ENCODE results near the gene CHST8.

Gene CHST8

GRCh38 chr19:33703821-33704220, 82.1 kb downstream of the CHST8 start:
- Histone ChIP-seq H3K9ac (ENCODE audit: low read depth, low read length, poor library complexity, severe bottlenecking) (no peak overlapping the region), H3F3A (ENCODE audit: low read depth) (no peaks in the 10 kb centered on the region), H3K79me2 (ENCODE audit: insufficient read depth, low read length) (no peaks in the 10 kb centered on the region), H4K20me1 (ENCODE audit: insufficient read depth, low read length, poor library complexity, severe bottlenecking) (no peaks in the 10 kb centered on the region), H3K9me2 (replicated peaks; ENCODE audit: low read depth, low read length) (no peaks in the 10 kb centered on the region), H3K36me3 (ENCODE audit: insufficient read depth, low read length) (no peaks in the 10 kb centered on the region), H3K27me3 (ENCODE audit: insufficient read depth, low read length, poor library complexity, severe bottlenecking) (no peaks in the 10 kb centered on the region), H2AFZ (ENCODE audit: low read length) (no peak overlapping the region), H3K9me3 (ENCODE audit: insufficient read depth, low read depth, low read length) (no peaks in the 10 kb centered on the region), H3K4me3 (ENCODE audit: low read length, poor library complexity, severe bottlenecking) (no peak overlapping the region), H3K4me1 (ENCODE audit: insufficient read depth, low read length, poor library complexity, severe bottlenecking) (no peaks in the 10 kb centered on the region), H3K4me2 (ENCODE audit: low read depth, low read length, poor library complexity, severe bottlenecking) (no peak overlapping the region)
- TF ChIP-seq CTCF (conservative IDR thresholded peaks at IDR 0.05; ENCODE audit: low read length) (no peak), EZH2phosphoT487 (IDR thresholded peaks at IDR 0.05; ENCODE audit: borderline replicate concordance) (no peak)

DNA sequence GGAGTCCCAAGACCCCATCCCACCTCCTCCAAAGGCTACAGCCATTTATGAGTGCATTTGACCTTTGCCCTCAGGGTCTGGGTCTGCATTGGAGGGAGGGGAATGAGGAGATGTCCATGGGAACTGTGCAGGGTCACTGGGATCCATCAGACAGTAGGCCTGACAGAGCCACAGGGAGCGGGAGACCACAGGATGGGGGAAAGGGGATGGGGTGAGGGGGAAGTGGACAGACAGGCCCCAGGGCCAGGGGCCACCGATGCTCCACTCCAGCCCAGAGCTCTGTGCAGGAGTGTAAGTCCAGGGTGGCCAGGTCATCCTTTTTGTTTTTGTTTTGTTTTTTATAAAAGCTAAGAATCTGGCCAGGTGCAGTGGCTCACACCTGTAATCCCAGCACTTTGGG, 82.5 kb downstream of the CHST8 start:
- no peaks in the 10 kb centered on the region for H3K9me2 ChIP-seq (replicated peaks; ENCODE audit: low read depth, low read length)

DNA sequence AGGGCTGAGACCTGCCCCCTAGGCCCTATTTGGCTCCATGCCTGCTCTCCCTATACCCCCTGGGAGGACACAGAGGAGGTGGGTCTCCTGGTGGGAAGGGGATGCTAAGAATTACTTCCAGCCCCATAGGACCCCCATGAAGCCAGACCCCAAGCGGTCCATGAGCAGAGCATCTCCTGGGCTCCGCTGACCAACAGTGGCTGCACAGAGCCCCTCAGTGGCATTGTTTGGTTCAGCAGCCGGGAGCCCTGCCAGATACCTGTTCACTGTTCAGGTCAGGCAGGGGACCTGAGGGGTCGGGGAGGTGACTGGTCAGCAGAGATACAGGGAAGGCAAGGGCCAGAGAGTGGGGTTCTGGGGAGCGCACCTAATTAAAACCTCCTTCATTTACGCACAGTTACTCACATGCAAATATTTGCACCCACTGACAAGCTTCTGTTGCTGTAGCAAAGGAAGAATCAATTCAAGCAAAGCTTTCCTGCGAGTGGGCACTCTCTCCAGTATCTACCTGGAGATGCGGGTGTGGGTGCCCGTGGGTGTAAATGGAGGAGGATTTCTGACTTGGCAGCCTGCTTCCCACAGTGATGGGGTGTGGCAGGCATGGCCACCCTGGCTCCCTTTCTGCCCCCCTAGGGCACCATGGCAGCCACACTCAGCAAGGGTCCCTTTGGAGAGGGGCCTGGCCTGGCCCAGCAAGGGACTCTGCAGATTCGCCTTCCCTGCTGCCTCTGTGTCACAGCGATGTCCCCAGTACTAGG, 83.5 kb downstream of the CHST8 start:
- no peaks in the 10 kb centered on the region for H3K36me3 ChIP-seq (ENCODE audit: insufficient read depth, low read length)
- TF ChIP-seq EZH2phosphoT487 (IDR thresholded peaks at IDR 0.05; ENCODE audit: borderline replicate concordance) (no peak), CTCF (conservative IDR thresholded peaks at IDR 0.05; ENCODE audit: low read length) (0 out of 2 replicates have a peak, but pooled peaks have one; percentile 31)
- no peaks in the 10 kb centered on the region for H3F3A ChIP-seq (ENCODE audit: low read depth)
- H3K9me3 ChIP-seq (ENCODE audit: insufficient read depth, low read depth, low read length) = no peaks in the 10 kb centered on the region
- H3K9me2 ChIP-seq (replicated peaks; ENCODE audit: low read depth, low read length) = no peaks in the 10 kb centered on the region
- H3K79me2 ChIP-seq (ENCODE audit: insufficient read depth, low read length) = no peaks in the 10 kb centered on the region
- no peak overlapping the region for H3K4me3 ChIP-seq (ENCODE audit: low read length, poor library complexity, severe bottlenecking)
- no peaks in the 10 kb centered on the region for H3K4me1 ChIP-seq (ENCODE audit: insufficient read depth, low read length, poor library complexity, severe bottlenecking)
- H3K27me3 ChIP-seq (ENCODE audit: insufficient read depth, low read length, poor library complexity, severe bottlenecking) = no peaks in the 10 kb centered on the region
- H3K9ac ChIP-seq (ENCODE audit: low read depth, low read length, poor library complexity, severe bottlenecking) = no peak overlapping the region
- no peak overlapping the region for H3K4me2 ChIP-seq (ENCODE audit: low read depth, low read length, poor library complexity, severe bottlenecking)
- no peak overlapping the region for H2AFZ ChIP-seq (ENCODE audit: low read length)
- no peaks in the 10 kb centered on the region for H4K20me1 ChIP-seq (ENCODE audit: insufficient read depth, low read length, poor library complexity, severe bottlenecking)

More for the DNA sequence above, 82.5 kb downstream of the CHST8 start:
- Histone ChIP-seq H3K9ac (ENCODE audit: low read depth, low read length, poor library complexity, severe bottlenecking) (no peak overlapping the region), H3K4me3 (ENCODE audit: low read length, poor library complexity, severe bottlenecking) (no peak overlapping the region), H2AFZ (ENCODE audit: low read length) (no peak overlapping the region), H3K36me3 (ENCODE audit: insufficient read depth, low read length) (no peaks in the 10 kb centered on the region), H3K4me1 (ENCODE audit: insufficient read depth, low read length, poor library complexity, severe bottlenecking) (no peaks in the 10 kb centered on the region), H3K9me3 (ENCODE audit: insufficient read depth, low read depth, low read length) (no peaks in the 10 kb centered on the region), H3F3A (ENCODE audit: low read depth) (no peaks in the 10 kb centered on the region), H3K27me3 (ENCODE audit: insufficient read depth, low read length, poor library complexity, severe bottlenecking) (no peaks in the 10 kb centered on the region), H3K4me2 (ENCODE audit: low read depth, low read length, poor library complexity, severe bottlenecking) (no peak overlapping the region), H3K79me2 (ENCODE audit: insufficient read depth, low read length) (no peaks in the 10 kb centered on the region), H4K20me1 (ENCODE audit: insufficient read depth, low read length, poor library complexity, severe bottlenecking) (no peaks in the 10 kb centered on the region)
- no peak for TF ChIP-seq CTCF (conservative IDR thresholded peaks at IDR 0.05; ENCODE audit: low read length)
- no peak for TF ChIP-seq EZH2phosphoT487 (IDR thresholded peaks at IDR 0.05; ENCODE audit: borderline replicate concordance)

Measured in Loucy (cell line).